Kidney capillary endothelial cell (primary cell): ENCODE measurements around the gene F12.
"Not testable (repeated sequence)": the region's sequence is repeated elsewhere in the genome, so short reads cannot be mapped to it uniquely, and the experiment has no call there.

Source experiments
- DNase-seq: peaks from one replicate; pipeline ENCODE4 v3.0.0-alpha.2; 2018; ENCODE audit warnings: low spot score

F12 gene

DNA sequence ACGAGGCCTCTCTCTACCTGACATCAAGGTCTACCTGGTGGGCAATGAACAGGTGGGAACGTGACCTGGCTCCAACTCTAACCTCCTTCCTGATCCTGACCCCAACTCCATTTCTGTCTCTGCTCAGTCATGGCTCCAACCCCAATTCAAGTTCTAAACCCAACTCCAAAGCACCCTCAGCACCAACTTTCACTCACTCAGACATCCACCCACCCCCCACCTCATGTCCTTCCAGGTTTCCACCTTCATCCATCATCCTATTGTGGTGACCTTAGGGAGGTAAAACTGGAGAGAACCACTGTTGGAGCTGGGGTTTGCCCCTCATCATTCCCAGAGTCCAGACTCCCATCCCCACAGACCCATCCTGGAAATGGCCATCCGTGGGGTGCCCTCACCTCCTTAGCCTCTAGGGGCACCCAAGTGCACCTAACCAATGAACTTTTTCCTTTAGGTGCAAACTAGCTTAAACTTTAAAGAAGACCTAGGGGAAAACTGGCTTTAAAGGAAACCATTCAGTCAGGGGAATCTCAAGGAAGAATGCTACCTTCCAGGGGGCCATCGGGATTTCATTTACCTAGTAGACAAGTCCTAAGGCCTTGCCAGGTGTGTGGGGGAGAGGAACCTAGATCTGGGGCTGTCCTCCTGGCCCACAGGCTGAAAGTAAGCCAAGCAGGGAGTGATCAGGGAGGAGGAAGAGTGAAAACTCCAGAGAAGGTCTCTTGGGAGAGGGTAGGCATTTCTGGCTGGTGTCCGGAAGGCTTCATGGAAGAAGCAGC, 40.3 kb downstream of the F12 start:
- no peak for DNase-seq

DNA sequence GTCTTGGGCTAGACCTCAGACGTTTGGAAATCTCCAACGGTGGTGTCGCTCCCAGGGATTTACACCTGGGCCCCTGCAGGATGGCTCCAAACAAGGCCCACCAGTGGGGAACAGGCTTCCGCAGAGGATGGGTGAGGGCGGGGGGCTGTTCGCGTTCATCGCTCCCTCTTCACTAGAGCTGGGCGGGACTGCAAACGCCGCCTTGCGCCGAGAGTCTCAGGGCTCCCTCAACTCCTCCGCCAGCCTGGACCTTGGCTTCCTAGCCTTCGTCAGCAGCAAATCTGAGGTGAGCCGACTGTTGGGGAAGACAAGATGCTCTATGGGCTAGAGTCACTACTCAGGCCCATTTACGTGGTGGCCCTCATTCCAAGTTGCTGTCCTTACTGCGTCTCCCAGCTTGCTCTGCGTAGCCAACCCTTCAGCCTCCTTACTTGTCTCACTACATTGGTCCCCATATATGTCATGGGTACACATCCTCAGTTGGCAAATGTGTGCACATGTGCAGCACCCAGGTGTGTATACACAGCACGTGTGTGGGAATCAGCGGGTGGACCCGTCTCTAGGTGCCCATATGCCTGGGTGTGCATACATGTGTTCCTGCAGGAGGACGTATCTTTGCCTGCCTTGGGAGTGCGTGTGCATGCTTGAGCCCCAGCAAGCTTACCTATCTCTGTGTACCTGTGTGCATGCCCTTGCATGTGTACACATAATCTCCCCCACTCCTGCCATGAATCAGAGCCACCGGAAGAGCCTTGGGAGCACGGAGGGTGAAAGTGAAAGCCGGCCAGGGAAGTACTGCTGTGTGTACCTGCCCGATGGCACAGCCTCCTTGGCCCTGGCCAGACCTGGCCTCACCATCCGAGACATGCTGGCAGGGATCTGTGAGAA, 41.1 kb downstream of the F12 start:
- no peak for DNase-seq

DNA sequence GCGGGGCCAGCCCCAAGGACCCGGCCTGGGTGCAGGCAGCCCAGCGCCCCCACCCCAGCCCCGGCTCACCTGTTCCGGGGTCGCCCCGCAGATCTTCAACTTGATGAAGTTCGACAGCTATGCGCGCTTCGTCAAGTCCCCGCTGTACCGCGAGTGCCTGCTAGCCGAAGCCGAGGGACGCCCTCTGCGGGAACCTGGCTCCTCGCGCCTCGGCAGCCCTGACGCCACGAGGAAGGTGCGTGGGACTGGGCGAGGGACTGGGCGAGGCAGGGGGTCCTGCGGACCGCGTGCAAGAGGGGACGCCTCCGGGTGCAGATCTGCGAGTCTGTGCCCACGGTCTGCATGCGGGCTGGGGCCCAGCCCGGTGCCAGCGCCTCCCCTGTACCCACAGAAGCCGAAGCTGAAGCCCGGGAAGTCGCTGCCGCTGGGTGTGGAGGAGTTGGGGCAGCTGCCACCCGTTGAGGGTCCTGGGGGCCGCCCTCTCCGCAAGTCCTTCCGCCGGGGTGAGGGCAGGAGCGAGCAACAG, 42.0 kb downstream of the F12 start:
- DNase-seq = no peak

DNA sequence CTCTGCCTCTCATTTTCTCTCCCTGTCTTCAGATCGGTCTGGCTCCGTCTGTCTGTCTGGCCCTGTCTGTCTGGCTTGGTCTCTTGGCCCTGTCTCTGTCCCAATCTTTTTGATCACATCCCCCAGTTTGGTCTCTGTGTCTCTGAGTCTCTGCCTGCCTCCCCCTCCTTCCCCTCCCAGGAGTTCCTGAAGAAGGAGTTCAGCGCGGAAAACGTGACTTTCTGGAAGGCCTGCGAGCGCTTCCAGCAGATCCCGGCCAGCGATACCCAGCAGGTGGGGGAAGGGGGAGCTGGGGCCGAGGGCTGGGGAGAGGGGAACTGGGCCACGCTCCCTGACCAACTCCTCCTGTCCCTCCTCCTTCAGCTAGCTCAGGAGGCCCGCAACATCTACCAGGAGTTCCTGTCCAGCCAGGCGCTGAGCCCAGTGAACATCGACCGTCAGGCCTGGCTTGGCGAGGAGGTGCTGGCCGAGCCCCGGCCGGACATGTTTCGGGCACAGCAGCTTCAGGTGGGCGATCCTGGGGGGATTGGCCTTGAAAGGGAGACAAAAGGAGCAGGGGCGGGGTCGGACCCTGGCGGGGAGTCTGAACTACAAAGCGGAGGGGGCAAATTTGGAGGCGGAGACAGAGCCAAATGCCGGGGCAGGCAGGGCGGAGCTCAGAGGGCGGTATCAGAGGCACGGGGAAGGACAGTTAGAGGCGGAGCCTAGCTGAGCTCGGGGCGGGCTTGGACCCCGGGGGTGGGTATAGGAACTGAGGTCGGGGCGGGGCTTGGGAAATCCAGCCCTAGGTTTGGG, 42.6 kb downstream of the F12 start:
- peak; percentile 42 for DNase-seq

DNA sequence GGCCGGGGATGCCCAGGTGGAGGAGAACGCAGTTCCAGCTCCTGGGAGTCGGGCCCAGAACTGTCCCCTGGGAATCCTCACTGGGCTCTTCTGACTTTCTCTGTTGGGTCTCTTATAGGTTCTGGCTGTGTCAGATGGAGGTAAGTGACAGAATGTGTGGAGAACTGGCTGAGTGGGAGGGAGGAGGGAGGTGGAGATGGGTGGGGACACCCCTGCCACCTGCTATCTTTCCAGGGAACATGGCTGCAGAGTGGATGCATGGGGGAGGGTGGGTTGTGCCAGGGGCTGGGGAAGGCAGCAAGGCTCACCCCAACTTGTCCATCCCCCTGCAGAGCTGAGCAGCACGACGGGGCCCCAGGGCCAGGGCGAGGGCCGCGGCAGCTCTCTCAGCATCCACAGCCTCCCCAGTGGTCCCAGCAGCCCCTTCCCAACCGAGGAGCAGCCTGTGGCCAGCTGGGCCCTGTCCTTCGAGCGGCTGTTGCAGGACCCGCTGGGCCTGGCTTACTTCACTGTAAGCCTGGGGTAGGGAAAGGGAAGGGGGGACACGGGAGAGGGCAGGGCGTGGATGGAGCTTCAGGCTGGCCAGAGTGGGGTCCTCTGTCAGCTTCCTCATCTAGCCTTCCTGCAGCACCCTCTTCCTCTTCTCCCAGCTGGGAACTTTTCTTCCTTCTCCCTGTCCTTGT, 43.4 kb downstream of the F12 start:
- no peak for DNase-seq

DNA sequence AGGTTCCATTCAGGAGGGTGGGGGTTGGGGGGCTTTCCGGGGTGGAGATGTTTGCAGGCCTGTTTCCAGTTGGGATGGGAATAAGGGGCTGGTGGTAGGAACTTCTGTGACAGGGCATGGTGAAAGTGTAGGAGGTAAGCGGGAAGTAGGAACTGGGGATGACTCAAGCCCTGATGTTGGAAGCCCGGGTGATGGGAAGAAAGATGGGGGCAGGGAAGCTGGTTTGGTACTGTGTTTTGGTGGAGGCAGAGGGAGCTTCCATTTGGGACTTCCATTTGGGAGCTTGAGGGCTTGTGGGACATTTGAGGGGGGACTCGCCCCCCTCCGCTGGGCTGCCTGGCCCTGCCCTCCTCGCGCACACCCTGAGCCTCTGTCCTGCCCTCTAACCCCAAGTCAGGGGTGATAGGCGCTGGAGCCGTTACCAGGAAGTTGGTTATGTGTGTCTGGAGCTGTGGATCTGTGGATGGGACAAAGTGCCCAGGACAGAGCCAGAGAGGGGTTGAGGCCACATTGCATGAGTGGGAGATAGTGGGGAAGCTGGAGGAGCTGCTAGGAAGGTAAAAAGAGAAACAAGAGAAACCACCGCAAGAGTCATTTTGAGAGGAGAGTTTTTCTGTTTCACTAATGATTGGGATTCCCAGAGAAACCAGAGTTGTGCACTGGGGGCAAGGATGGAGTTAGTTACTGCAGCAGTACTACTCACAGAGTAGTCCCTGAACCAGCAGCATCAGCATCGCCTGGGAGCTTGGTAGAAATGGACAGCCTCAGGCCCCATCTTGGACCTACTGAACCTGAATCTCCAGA, 45.0 kb downstream of the F12 start:
- no peak for DNase-seq

DNA sequence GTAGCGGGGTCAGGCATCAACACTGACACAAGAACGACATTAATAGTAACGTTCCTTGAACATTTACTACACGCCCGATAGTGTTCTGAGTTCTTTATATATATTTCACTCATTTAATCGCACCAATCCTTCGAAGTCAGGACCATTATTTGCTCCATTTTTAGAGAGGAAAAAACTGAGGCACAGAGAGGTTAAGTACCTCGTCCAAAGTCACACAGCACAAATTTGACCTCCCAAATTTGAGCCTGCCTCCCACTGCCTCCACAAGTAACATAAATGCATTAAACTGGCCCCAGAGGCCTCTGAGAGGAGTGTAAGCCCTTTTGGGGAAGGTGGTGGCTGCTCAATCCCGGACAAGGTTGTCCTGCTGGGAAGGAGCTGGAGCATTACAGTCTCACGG, 45.8 kb downstream of the F12 start:
- DNase-seq = no peak

DNA sequence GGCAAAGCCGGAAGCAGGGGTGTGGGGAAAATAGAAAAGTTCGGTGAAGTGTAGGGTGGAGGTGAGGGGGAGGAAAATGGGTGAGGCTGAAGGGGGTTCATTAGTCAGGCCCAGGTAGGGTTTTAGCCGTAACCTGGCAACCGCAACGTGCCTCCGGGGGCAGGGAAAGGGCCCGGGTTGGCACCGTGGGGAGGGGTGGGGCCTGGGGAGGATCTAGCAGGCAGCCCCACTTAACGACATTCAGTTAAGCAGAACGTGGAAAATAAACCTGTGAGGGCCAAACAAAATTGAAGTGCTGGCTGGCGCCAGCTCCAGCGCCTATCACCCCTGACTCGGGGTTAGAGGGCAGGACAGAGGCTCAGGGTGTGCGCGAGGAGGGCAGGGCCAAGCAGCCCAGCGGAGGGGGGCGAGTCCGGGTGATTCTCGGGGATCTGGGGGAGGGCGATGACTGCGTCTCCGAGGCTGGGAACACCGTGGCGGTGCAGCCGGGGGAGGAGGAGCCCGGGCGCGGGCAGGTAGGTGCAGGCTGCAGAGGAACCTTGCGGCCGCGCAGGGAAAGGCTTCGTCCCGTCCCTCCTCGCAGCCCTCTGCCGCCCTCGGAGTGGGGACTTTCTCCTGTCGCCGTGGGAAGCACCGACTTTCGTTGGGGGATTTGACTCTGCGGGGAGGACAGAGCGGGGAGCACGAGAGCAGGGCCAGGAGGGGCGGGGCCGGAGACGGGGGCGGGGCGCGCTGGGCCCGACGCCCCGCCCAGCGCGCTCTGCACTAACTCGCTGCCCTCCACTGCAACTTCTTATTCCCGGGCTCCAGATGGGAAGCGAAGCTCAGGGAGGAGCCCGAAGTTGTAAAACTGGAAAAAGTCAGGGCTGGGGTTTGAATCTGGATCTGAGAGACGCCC, 46.5 kb downstream of the F12 start:
- DNase-seq = no peak

DNA sequence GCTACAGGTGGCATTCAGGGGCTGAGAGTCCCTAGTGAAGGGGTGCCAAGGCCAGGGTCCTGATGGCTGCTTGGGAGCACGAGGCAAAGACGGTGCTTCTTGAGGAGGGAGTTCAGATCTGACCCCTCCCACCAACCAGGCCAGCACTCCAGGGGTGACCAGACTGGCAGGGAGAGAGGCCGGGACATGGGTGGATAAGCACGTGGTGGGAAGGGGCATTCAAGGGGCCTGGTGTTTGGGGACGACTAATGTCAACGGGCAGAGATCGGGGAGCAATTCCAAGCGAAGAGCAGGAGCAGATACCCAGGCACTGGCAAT, 47.1 kb downstream of the F12 start:
- DNase-seq = no peak

DNA sequence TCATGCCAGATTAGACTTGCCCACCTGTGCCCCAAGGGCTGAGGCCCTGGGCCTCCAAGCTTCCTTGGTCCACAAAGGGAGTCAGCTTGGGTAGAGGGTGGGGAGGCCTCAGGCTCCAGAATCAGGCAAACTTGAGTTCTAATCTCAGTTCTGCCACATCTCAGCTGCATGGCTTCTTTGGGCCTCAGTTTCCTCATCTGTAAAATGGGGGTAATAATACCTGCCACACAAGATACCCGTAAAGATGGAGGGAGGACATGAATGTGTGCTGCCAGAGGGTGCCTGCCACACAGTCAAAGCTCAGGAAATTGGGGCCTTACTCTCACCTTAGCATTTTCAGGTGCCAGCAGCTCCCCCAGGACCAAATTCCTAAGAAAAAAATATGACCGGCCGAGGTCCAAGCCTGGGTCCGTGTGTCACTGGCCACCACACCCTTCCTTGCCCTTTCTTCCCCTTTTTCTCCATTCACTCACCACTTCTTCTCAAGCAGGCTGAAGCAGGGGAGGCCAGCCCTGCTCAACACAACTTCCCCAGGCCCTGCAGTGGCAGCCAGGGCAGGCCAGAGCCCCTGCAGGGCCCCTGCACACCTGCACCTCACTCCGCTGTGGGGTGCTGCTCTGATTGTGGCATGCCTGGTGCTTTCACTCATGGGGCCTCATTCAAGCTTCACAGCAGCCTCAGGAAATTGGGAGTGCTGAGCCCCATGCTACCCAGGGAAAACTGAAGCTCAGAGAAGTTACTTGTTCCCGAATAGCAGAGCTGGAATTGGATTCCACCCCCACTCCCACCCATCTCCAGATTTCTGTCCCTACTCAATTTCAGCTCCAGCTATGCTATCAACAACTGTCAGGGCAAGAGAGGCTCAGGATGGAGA, 47.7 kb downstream of the F12 start:
- no peak for DNase-seq

DNA sequence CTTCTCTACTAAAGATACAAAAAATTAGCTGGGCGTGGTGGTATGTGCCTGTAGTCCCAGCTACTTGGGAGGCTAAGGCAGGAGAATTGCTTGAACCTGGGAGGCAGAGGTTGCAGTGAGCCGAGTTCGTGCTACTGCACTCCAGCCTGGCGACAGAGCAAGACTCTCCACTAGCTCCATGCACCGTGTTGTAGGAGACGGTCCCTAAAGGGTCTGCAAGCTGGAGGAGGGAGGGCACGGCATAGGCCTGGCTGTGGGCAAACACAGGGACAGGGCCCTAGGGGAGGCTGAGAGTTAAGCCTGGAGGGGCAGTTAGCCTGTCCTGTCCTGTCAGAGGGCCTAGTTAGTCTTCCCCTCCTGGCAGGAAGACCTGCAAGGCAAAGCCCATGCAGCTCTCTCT, 48.6 kb downstream of the F12 start:
- not testable (repeated sequence) for DNase-seq

DNA sequence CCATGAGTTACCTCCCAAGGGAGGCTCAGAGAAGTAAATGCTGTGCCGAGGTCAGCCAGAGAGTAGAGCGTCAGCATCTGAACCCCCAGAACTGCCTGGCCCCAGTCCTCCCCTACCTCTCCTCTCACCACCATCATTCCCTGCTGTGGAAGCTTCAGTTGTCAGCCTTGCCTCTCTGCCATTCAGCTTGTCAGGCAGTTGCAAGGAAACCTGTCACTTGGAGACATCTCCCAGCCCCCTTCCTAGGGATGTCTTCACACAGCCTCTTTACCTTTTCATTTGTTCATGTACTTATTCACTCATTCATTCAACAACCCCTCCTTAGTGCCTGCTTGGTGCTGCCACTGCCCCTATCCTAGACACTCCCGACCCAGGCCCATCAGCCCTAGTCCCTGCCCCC, 49.5 kb downstream of the F12 start:
- DNase-seq = no peak

DNA sequence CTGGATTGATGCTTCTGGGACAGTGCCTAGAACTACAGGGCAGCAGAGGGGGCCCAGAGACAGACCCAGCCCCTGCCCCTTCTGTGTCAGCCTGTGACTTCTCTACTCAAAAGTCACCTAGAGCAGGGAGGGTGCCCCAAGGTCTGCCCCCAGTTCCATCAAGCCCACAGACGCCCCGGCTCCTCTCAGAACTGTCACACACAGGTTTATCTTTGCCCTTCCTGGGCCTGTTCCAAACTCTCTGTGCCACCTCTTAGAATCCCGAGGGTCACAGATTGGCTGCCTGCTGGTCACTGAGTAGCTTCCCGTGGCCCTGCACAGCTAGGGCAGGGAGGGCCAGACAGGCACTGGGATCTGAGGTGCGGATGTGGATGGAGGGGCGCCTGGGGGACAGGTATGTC, 49.9 kb downstream of the F12 start:
- DNase-seq = no peak

DNA sequence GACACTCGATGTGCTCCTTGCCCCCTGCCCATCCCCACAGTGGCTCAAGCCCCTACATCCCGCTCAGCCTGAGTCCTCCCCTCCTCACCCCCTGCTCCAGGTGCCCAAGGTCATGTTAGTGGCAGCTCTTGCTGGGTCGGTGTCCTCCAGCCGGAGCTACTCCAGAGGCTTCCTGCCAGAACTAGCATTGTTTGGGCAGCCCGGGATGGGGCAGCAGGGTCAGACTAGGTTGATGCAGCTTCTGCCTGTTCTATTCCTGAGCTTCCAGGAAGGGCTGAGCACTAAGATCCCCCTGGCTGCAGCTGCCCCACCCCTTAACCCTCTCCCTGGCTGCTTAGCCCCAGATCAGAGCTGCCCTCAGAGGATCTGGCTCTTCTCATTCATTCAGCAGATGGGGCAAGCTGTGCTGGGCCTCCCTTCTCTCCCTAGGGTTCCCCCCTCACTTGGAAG, 51.0 kb downstream of the F12 start:
- DNase-seq = no peak

DNA sequence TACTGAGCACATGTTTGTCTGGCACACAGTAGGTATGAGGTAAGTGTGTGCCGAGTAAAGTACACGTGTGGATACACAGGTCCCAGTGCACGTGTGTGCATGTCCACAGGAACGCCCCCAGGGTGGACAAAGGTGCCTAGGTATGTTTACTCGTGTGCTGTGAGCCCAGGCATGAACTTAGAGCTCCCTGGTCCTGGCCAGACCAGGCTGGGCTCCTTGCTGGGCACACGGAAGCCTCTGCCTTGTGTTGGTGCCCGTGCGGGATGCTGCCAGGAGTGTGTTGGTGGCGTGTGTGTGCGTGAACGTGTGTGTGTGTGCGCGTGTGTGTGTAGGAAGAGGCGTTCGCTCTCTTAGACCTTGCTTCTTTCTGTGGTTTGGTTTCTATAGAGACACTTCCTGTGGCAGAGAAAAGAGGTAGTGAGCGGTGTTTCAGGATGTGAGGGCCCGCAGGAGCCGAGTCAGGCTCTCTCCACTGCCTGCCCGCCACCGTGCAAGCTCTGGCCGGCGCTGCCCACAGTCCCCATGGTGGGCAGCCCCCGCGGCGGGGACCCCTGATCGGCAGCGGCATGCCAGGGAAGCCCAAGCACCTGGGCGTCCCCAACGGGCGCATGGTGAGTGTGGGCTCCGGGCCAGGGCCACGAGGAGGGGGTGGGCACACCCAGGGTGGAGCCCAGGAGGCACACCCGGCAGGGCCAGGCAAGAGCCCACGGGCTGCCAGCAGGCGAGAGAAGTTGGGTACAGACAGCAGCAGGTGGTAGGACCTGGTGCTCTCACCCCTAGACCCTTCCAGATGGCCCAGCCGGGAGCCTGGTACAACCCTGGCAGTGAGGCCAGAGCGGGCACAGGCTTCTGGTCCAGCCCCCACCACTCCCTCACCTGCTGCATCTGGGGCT, 51.7 kb downstream of the F12 start, which contains the start of gene RGS14:
RGS14 (plus strand) TSS at position 466 of the 893 bp plus-strand sequence; CDS start at position 567, 101 bp downstream.
- peak; percentile 50 for DNase-seq

DNA sequence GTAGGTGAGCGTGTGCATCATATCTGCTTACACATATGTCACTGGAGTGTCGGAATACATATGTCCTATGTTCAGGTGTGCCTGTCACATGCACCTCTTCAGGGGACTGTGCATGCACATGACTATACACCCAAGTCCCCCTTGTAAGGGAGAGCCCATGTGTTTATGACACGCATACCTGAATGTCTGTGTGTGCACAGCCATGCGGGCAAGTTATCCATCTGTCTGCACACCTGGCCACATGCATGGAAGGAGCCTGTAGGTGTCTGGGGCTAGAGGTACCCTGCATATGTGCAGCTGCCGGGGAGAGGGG, 52.3 kb downstream of the F12 start:
- no peak for DNase-seq

DNA sequence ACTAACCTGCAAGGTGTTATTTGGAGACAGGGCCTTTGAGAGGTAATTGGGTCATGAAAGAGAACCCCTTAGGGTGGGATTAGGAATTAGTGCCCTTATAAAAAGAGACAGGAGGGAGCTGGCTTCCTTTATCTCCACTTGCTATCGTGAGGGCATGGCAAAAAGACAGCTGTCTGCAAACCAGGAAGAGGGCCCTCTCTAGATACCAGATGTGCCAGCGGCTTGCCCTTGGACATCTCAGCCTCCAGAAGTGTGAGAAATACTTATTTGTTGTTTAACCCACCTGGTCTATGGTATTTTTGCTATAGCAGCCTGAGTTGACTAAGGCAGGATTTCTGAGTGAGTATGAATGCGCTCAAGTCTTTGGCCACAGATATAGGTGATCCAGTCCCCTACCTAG, 52.6 kb downstream of the F12 start:
- no peak for DNase-seq

DNA sequence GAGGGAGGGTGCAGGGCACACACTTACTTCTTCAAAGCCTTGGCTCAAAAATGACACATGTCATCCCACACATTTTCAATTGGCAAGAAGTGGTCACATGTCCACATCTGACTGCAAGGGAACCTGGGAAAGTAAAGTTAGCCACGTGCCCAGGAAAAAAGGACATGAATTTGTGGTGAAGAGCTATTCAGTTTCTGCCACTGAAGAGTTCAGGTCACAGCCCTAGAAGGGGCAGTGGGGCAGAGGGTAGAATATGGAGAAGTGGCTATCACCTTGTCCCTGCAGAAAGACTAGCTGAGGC, 53.5 kb downstream of the F12 start:
- DNase-seq = no peak
